ENCODE results near the gene HSD17B2.
"Not testable (repeated sequence)": the region's sequence is repeated elsewhere in the genome, so short reads cannot be mapped to it uniquely, and the experiment has no call there.

HSD17B2 gene

GRCh38 chr16:82135844-82136243, 100.8 kb downstream of the HSD17B2 start:
- no peak for DNase-seq (ENCODE audit: low read depth)

GRCh38 chr16:82136956-82137821, 102.1 kb downstream of the HSD17B2 start:
- DNase-seq (ENCODE audit: low read depth) = no peak

GRCh38 chr16:82137822-82138167, 102.7 kb downstream of the HSD17B2 start:
- DNase-seq (ENCODE audit: low read depth) = no peak

- DNase-seq (ENCODE audit: low read depth) = no peak
Observed at GRCh38 chr16:82138478-82139285, 103.6 kb downstream of the HSD17B2 start.

- not testable (repeated sequence) for DNase-seq (ENCODE audit: low read depth)
Observed at GRCh38 chr16:82139286-82139571, 104.2 kb downstream of the HSD17B2 start.

- DNase-seq (ENCODE audit: low read depth) = no peak
Observed at GRCh38 chr16:82146556-82146955, 111.5 kb downstream of the HSD17B2 start.

- no peak for DNase-seq (ENCODE audit: low read depth)
Observed at GRCh38 chr16:82146957-82147356, 111.9 kb downstream of the HSD17B2 start.

GRCh38 chr16:82147546-82147945, 112.5 kb downstream of the HSD17B2 start:
- no peak for DNase-seq (ENCODE audit: low read depth)

Measured in stimulated activated CD8-positive, alpha-beta memory T cell treated with anti-CD3 and anti-CD28 coated beads, Interleukin-4, amount 100 ng/mL, for 24 hours (primary cell).